Measurements from ENCODE around the gene MSANTD4. TPM values are rescaled to one million over a fixed set of nuclear protein-coding genes. Genes with fewer than 3 reads are reported as not detected.
"Not testable (repeated sequence)": the region's sequence is repeated elsewhere in the genome, so short reads cannot be mapped to it uniquely, and the experiment has no call there.

The MSANTD4 gene
- total RNA-seq (2014; rRNA removed; shearing (Covaris generic)), result 32.1 and 32.6 TPM in 2 replicates
- 22.8 and 24.2 TPM in 2 replicates for polyA plus RNA-seq (2015; cell fraction: cytosol; rRNA removed)
- 26.9 and 29.6 TPM in 2 replicates for polyA plus RNA-seq (2015; cell fraction: nucleus; rRNA removed)

DNA sequence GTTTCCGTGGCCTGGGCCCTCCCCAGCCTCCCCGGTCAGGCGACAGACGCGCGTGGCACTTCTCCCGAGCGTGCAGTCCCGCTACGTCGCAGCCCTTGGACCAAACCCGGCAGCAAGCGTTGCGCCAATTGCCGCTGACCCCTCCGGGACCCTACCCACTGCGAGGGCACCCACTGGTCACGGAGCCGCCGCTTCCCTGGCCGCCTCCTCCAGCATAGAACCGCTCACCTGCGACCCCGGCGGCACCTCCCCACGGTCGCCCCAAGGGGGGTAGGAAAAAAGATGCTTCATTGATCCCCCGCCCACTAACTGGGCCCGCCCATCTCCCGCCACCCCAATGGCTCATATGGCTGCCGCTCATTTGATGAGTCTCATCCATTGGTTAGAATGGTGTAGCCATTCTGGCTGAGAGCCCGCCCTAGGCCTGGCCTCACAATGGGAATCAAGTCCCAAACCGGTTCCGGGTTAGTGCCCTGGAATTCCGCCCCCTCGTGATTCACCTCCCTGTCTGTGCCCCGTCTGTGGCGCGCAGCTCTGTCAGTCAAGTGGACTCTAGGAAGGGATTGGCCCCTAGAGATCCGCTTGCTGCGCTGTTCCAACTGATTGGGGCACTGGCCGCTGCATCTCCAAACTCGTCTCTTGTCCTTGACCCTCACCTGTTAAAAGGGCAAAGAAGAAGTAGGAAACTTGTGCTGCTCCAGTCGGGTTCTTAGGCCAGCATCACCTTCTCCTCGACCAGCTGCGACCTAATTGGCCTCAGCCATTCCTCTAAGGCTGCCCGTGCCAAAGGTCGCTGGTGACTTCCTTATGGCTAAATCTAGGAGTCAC lies at the start of gene MSANTD4:
Gene MSANTD4 (minus strand): TSS at position 274 of the 828 bp plus-strand sequence. CDS start 11,323 bp downstream, outside the sequence.
- DNase-seq (ENCODE audit: low read depth, low spot score), result peak; percentile 98
- in situ Hi-C loops (cut with HindIII; ENCODE audit: low pct_unique_long_range_greater_than_20kb, low sequenced_read_pairs), result no loop called here

DNA sequence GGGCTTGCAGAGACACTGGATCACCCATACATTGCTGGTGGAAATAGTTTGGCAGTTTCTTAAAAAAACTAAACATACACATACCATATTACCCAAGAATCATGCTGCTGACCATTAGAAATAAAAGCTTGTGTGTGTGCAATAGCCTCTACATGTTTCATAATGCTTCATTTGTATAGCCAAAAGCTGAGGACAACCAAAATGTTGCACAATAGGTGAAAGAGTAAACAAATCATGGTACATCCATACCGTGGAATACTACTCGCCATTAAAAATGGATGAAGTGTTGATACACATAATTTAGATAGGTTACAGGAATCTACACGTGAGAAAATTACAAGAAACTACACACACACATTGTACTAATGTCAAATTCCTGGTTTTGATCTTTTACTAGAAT lies 48.6 kb upstream of the MSANTD4 start:
- no peak for DNase-seq (ENCODE audit: low read depth, low spot score)
- in situ Hi-C loops (cut with HindIII; ENCODE audit: low pct_unique_long_range_greater_than_20kb, low sequenced_read_pairs), result no loop called here

DNA sequence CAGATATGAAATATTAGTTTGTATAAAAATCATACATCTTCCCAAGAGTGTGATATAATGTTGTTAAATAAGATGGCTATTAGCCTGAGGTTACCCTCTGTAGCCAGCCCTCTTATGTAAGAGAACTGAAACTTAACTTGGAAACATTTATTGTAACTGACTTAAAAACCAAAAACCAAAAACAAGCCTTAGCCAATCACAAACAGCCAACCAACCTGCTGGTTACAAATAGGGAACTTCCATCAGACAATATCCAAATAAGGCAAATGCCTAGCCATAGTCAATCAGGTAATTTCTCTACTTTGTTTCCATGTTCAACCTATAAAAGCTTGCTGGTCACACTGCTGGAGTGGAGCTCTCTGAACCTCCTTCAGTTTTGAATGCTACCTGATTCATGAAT lies 41.0 kb upstream of the MSANTD4 start:
- no peak for DNase-seq (ENCODE audit: low read depth, low spot score)
- in situ Hi-C loops (cut with HindIII; ENCODE audit: low pct_unique_long_range_greater_than_20kb, low sequenced_read_pairs), result no loop called here

DNA sequence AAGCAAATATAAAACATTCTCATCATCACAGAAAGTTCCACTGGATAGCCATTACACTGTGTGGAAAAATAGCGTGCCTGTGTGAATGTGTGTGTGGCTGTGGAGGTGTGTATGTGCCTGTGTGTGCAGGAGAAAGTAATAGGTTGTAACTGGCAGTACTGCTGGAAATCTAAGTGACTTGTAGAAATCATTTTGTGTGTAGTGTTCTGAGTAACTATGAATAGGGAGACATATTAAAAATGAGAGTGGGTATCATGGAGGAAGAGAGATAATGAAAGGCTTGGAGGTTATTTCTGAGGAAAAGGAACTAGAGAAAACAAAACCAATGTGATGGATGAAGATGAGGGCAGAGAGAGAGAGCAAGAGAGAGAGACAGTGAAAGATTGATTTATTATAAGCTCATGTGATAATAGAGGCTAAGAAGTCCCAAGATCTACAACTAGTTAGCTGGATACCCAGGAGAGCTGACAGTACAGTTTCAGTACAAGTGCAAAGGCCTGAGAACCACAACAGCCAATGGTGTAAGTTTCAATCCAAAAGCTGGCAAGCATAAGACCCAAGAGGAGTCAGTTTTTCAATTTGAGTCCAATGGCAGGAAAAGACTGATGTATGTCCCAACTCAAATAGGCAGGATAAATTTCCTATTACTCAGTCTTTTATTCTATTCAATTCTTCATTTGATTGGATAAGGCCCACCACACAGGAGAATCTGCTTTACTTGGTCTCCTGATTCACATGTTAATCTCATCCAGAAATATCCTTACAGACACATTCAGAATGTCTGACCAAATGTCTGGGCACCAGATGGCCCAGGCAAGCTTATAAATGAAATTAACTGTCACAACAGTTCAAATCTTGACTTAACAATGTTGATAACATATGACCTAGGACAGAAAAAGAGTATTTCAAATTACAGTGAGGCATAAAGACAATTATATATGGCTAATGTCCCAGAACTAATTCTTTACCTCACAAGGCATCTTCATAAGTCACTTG lies 40.2 kb upstream of the MSANTD4 start:
- in situ Hi-C loops (cut with HindIII; ENCODE audit: low pct_unique_long_range_greater_than_20kb, low sequenced_read_pairs), result no loop called here
- no peak for DNase-seq (ENCODE audit: low read depth, low spot score)

DNA sequence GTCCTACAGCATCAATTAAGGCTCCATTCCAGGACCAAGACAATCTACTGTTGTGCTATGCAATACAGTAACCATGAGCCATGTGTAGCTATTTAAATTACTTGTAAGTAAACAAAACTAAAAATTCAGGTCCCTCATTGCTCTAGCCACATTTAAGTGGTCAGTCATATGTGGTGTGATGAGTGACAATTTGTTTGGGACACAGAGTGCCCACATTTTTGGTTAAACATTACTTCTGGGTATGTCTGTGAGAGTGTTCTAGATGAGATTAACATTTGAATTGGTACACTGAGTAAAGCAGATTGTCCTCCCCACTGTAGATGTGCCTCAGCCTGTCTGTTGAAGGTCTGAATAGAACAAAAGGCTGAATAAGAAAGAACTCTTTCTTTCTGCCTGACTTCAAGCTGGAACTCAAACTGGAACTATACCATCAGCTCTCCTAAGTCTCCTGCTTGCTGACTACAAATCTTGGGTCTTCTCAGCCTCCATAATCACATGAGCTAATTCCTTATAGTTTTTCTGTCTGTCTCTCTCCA lies 39.3 kb upstream of the MSANTD4 start:
- in situ Hi-C loops (cut with HindIII; ENCODE audit: low pct_unique_long_range_greater_than_20kb, low sequenced_read_pairs), result no loop called here
- DNase-seq (ENCODE audit: low read depth, low spot score), result no peak

DNA sequence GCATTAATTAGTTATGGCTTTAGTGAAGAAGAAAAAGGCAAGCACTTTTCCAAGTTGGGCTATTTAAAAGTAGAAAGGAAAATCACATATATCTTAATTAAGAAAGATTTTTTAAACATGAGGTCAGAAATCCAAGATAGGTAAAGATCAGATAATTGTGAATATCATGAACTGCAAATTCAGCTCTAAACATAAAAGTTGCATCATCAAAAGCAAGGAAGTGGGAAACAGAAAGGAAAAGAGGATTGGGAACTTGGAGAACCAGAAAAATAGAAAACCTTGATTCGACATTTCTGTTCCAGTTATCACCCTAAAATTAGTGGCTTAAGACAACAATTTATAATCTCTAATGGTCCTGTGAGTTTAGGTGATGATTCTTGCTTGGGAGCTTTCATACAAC lies 37.6 kb upstream of the MSANTD4 start:
- no peak for DNase-seq (ENCODE audit: low read depth, low spot score)
- in situ Hi-C loops (cut with HindIII; ENCODE audit: low pct_unique_long_range_greater_than_20kb, low sequenced_read_pairs), result no loop called here

DNA sequence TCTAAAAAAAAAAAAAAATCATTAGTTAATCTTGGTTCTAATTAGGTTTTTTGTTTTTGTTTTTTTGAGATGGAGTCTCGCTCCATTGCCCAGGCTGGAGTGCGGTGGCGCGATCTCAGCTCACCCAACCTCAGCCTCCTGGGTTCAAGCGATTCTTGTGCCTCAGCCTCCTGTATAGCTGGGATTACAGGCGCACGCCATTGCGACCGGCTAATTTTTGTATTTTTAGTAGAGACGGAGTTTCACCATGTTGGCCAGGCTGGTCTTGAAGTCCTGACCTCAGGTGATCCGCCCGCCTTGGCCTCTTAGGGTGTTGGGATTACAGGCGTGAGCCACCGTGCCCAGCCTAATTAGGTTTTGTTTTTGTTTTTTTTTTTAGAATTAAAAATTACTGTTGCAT lies 36.3 kb upstream of the MSANTD4 start:
- in situ Hi-C loops (cut with HindIII; ENCODE audit: low pct_unique_long_range_greater_than_20kb, low sequenced_read_pairs); DNase-seq (ENCODE audit: low read depth, low spot score): not testable (repeated sequence)

DNA sequence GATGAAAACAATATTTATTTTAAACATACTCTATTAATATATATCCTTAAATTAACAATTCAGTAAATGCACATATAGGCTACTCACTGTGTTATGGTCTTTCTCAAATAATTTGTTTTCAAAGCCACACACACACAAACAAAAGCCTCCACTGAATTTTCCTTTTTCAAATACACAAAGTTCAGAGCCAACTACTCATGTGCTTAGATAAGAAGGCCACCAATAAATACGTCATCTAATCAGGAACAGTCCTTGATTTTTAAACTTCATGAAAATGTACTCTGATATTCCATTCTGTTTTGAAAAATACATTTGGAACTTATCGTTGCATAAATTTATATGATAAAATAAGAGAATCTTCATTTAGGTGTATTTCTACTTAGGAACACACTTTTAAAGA lies 29.1 kb upstream of the MSANTD4 start:
- in situ Hi-C loops (cut with HindIII; ENCODE audit: low pct_unique_long_range_greater_than_20kb, low sequenced_read_pairs), result no loop called here
- no peak for DNase-seq (ENCODE audit: low read depth, low spot score)

DNA sequence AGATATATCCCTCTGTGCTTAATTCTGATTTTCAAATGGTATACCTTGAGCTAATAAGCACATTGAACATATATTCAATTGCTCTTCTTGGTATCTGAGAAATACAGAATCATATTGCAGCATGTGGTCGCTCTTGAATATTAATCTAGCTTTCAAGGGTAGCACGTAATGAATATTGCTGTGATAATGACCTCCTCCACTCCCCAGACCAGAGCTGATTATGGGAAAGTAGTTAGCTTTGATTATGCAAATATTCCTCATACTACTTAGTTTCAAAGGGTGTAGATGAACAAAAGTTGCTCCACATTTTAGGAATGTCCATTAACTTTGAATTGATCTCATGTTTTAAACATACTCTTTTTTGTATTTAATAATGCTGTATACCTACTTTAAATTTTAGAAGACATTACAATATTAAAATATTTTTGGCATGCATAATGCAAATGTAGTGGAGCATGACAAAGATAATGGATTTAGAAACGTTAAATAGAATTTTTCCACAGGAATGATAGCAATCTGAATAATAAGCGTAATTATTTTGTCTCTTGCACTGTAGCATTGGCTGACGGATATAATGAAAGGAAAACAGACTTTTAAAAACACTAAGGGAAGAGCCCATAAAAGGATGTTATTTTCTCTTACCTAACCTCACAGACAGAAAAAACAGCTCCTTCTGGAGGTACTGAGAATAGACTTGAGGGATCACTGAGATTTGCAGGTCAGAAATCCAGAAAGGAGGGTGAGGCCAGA lies 27.9 kb upstream of the MSANTD4 start:
- in situ Hi-C loops (cut with HindIII; ENCODE audit: low pct_unique_long_range_greater_than_20kb, low sequenced_read_pairs), result no loop called here
- DNase-seq (ENCODE audit: low read depth, low spot score), result no peak

DNA sequence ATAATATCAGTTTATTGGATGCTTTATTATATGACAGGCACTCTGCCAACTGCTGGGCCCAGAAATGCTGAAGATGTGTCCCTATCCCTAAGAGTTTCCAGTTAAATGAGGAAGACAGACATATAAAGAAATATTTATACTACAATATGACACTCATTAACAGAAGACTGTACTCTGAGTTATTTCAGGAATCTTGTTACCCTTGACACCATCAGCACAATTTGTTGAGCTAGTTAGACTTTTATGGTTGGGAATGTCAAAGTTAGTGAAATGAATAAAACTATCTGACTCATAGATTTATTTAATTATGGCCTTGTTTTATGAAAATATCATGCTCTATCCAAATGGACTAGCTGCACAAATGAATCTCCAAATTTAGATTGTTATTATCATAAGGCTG lies 25.6 kb upstream of the MSANTD4 start:
- no peak for DNase-seq (ENCODE audit: low read depth, low spot score)
- in situ Hi-C loops (cut with HindIII; ENCODE audit: low pct_unique_long_range_greater_than_20kb, low sequenced_read_pairs), result no loop called here

DNA sequence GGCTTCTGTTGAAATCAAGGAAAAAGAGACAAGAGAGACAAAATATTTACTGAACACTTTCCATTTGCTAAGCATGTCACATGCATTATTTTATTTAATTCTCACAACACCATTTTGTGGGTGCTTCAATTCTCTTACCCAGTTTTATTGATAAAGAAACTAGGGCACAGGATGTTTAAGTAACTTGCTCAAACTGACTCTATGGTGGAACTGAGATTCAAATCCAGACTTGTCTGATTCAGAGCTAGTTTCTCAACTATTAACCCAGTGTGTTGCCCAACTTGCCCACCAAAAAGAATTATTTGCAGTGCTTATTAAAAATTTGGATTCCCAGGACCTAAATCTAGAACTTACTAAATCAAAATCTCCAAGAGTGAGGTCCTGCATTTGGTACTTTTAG lies 21.5 kb upstream of the MSANTD4 start:
- no peak for DNase-seq (ENCODE audit: low read depth, low spot score)
- in situ Hi-C loops (cut with HindIII; ENCODE audit: low pct_unique_long_range_greater_than_20kb, low sequenced_read_pairs), result no loop called here

DNA sequence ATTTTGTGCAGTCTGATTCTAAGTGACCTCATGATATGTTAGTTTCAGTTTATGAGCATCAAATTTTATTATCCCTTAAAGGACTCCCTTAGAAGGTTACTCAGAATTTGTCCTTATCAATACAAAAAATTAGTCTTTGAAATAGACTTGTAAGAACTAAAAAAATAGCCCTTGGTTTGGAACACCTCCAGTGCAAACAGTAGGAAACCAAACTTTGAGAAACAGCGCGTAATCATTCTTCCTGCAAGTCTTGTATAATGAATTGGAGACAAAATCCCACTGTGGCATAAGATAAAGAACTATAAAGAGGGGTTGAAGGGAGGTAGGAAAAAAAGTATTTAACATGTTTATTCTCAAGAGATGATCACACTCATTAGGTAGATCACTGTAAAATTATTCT lies 10.8 kb upstream of the MSANTD4 start:
- in situ Hi-C loops (cut with HindIII; ENCODE audit: low pct_unique_long_range_greater_than_20kb, low sequenced_read_pairs), result no loop called here
- DNase-seq (ENCODE audit: low read depth, low spot score), result no peak

DNA sequence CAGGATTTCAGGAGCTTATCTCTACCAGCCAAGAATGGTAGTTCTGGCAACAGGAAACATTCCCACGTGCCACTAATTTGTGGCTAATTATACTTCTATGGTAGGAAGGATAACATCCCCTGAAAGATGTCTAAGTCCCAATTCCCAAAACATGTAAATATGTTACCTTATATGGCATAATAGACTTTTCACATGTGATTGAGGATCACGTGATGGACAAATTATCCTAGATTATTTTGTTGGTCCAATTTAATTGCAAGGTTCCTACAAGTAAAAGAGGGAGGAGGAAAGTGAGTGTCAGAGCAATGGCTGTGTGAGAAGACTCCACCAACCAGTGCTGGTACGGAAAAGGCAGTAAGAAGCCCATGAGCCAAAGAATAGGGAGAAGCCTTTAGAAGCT lies 9.9 kb upstream of the MSANTD4 start:
- in situ Hi-C loops (cut with HindIII; ENCODE audit: low pct_unique_long_range_greater_than_20kb, low sequenced_read_pairs), result no loop called here
- no peak for DNase-seq (ENCODE audit: low read depth, low spot score)

DNA sequence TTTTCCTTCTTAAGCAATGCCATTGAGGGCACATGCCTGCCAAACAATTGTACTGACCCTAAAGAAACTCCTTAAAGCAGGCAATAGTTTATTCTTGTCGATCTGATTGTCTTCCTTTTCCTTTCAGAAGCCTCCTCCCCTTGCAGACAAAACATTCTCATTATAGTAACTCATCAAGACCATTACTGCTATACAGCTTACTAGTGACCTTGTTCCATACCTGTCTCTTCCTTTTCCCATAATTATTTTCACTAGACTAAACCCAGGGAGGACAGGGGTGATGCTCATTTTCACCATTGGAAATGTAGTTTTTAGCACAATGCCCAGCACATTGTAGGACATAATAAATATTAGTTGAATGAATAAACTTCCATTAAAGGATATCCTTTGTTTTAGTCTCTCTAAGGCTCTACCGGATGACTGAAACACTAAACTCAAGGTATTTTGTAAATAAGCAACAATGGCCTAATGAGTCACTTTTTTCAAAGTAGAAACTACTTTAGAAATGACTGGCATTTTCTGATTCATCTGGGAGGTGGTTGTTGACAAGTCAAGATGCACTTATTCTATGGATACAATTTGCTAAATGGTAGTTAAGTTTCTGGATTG lies 9.3 kb upstream of the MSANTD4 start:
- in situ Hi-C loops (cut with HindIII; ENCODE audit: low pct_unique_long_range_greater_than_20kb, low sequenced_read_pairs), result no loop called here
- no peak for DNase-seq (ENCODE audit: low read depth, low spot score)

DNA sequence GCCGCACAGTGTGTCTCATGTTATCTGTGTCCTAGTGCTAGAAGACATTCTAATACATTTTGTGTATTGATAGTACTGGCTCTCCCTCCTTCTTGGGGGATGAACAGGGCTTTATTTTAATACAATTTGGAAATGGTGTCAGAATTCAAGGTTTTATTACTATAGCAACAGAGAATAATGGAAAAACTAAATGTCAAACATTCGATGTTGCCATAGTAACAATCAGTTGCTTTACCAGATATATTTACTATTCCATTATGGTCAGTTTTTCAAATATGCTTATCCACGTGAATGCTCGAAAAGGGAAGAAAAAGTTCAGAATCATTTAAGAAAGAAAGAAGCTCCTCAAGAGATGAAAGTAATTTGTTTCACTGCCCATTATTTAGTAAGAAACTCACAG lies 8.6 kb upstream of the MSANTD4 start:
- in situ Hi-C loops (cut with HindIII; ENCODE audit: low pct_unique_long_range_greater_than_20kb, low sequenced_read_pairs), result no loop called here
- no peak for DNase-seq (ENCODE audit: low read depth, low spot score)

DNA sequence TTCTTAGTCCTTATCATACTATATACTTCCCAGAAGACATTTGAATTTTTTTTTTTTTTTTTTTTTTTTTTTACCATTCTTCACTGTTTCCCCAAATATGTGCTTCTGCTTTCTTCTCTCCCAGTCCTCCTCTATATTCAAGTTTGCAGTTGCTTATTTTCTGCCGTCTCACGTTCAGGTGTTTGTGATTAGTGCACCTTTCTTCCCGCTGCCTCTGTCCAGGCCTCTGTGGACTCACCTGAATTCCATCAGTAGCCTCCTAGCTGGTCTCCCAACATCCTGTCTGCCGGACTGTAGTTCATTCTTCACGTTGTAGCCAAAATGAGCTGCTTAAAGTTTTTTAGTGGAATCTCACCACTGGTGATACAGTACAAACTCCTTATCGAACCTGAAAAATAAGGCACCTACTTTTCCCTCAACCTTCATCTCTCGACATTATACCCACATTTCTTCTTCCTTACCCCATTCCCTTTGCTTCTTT lies 795 bp upstream of the MSANTD4 start:
- DNase-seq (ENCODE audit: low read depth, low spot score), result no peak
- in situ Hi-C loops (cut with HindIII; ENCODE audit: low pct_unique_long_range_greater_than_20kb, low sequenced_read_pairs), result no loop called here
